Thyroid gland (tissue), 4 donors: ENCODE data around the gene MYRFL. TPM values are rescaled to one million over a fixed set of nuclear protein-coding genes. Genes with fewer than 3 reads are reported as not detected.

Source experiments
- DNase-seq, 2 donors: peaks; one replicate each; pipeline ENCODE4 v3.0.0-alpha.2; 2019
- H3K27ac ChIP-seq, 3 donors: fragments of 200-600 bp; sonication (generic); 1 replicate in 2 of 3; 2 replicates in 1 of 3; pipeline ENCODE4 v1.5.1; 2016 to 2019; ENCODE audit warnings: mild to moderate bottlenecking in 1 of 3, moderate library complexity in 1 of 3
- H3K27me3 ChIP-seq: fragments of 200-600 bp; sonication (generic); one replicate; pipeline ENCODE4 v1.5.1; 2019
- H3K36me3 ChIP-seq, 2 donors: fragments of 200-600 bp; sonication (generic); one replicate each; pipeline ENCODE4 v1.5.1; 2016 to 2019
- H3K4me1 ChIP-seq, 2 donors: fragments of 200-600 bp; sonication (generic); one replicate each; pipeline ENCODE4 v1.5.1; 2017 to 2019
- H3K4me3 ChIP-seq, 3 donors: fragments of 200-600 bp; sonication (generic); replicated peaks in 1 of 3; 1 replicate in 2 of 3; 2 replicates in 1 of 3; pipeline ENCODE4 v1.5.1; 2016; ENCODE audit warnings: mild to moderate bottlenecking in 1 of 3
- H3K9me3 ChIP-seq: fragments of 200-600 bp; sonication (generic); one replicate; pipeline ENCODE4 v1.5.1; 2017
- POLR2A ChIP-seq, 2 donors: fragments of 450-650 bp; IDR thresholded peaks; one replicate each; pipeline ENCODE4 v1.6.1; 2017; ENCODE audit warnings: antibody characterized with exemption in 2 of 2, mild to moderate bottlenecking in 2 of 2, moderate library complexity in 1 of 2
- WGBS, 2 donors: methylation state at CpG; one replicate each; pipeline ENCODE4 v1.1.5; 2017; 5-methylcytosine and 5-hydroxymethylcytosine counted together
- intact Hi-C: fragments of 100-400 bp; cut with DNase I; formaldehyde crosslinking; loops from one replicate; pipeline ENCODE4 v1.15.1; 2023
- total RNA-seq, 4 donors: library from RNA; depleted of rRNA; stranded (reverse); fragments of >200 nt; gene quantifications; one replicate each; pipeline ENCODE4 v1.2.3, GENCODE V29; 2016
- TF ChIP-seq, protein P1 (sequence below), 6 experiments: fragments of 200-600 bp in 3 of 6; fragments of 450-650 bp in 3 of 6; sonication (generic) in 3 of 6; IDR thresholded peaks; one replicate each; pipeline ENCODE4 v1.5.1; 2016 to 2019; ENCODE audit warnings: antibody characterized with exemption in 6 of 6, mild to moderate bottlenecking in 2 of 6, inconsistent platforms in 1 of 6, moderate library complexity in 1 of 6

The MYRFL gene
- total RNA-seq, 4 donors from 2014 or later: 0.40 TPM; not detected in 3

DNA sequence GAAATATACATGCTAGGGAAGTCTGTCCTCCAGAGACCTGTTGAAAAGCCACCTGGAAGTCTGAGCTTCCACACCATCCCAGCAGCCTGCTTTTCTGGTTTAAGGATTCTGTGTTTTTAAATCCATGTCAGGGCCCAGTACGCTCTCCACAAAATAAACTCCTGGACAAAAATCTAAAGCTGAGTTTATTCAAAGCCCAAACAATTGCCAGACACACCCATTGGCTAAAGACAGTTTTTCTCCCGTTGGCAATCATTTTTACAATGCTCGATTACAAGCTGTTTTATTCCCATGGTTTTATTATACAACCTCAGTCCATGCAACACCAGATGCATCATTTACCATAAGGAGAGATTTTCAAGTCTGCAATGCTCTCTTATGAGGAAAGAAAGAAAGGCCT, 94.5 kb downstream of the MYRFL start:
- 23 to 27% methylated on average over 3 of the region's 3 CpGs for WGBS, 2 donors
- TF ChIP-seq, protein P1, sequence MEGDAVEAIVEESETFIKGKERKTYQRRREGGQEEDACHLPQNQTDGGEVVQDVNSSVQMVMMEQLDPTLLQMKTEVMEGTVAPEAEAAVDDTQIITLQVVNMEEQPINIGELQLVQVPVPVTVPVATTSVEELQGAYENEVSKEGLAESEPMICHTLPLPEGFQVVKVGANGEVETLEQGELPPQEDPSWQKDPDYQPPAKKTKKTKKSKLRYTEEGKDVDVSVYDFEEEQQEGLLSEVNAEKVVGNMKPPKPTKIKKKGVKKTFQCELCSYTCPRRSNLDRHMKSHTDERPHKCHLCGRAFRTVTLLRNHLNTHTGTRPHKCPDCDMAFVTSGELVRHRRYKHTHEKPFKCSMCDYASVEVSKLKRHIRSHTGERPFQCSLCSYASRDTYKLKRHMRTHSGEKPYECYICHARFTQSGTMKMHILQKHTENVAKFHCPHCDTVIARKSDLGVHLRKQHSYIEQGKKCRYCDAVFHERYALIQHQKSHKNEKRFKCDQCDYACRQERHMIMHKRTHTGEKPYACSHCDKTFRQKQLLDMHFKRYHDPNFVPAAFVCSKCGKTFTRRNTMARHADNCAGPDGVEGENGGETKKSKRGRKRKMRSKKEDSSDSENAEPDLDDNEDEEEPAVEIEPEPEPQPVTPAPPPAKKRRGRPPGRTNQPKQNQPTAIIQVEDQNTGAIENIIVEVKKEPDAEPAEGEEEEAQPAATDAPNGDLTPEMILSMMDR (IDR thresholded peaks at IDR 0.05): no peak
- TF ChIP-seq POLR2A (IDR thresholded peaks at IDR 0.05): no peak
- DNase-seq: peak; percentile 25 to 41
- intact Hi-C loops: no loop called here
- Histone ChIP-seq H3K4me1 (peaks cover 20 to 24% of the 10 kb centered on the region in 2 donors), H3K9me3 (no peaks in the 10 kb centered on the region), H3K27me3 (no peaks in the 10 kb centered on the region), H3K36me3 (no peaks in the 10 kb centered on the region), H3K4me3 (no peak overlapping the region), H3K27ac (peak overlapping the region in 1 of 3 donors; percentile 26)

DNA sequence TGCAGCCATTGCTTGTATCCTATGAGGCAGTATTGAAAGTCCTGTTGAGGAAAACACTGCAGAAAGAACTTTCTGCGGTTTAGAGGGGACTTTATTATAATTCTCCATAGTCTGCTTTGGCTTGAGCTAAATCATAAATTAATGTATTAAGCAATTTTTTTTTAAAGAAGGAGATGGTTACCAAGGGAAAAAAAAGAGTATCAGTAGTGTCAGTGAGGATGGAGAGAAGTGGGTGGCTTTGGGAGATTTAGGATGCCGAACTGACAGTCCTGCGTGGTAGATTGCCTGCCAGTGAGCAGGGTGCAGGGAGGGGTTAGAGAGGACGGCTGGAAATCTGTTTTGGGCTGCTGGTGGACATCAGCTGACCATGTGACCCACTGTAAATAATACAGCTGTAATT, 96.8 kb downstream of the MYRFL start:
- 68 to 79% methylated on average over 4 of the region's 4 CpGs for WGBS, 2 donors

DNA sequence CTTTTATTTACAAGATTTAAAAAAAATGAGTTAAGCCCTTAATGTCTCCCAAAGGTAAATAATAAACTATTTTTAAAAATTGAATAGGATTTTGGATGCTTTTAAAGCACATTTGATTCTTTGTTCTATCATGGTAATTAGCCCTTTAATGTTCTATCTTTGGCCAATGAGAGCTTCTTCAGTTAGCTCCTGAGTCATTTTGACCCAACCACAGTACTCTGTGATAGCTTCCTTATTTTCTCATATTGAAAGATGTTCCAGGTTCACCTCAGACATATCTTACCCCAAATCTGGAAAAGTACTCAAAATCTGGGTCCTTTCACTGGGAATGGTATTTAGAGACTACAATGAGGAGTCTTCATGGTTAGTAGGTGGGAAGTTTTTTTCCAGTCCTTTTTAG, 98.0 kb downstream of the MYRFL start:
- no peak for DNase-seq
- Histone ChIP-seq H3K27ac (no peak overlapping the region), H3K36me3 (no peaks in the 10 kb centered on the region), H3K4me3 (no peak overlapping the region), H3K9me3 (no peaks in the 10 kb centered on the region), H3K4me1 (peaks cover 12 to 15% of the 10 kb centered on the region in 2 donors), H3K27me3 (no peaks in the 10 kb centered on the region)
- no peak for TF ChIP-seq POLR2A (IDR thresholded peaks at IDR 0.05)
- TF ChIP-seq, protein P1 (IDR thresholded peaks at IDR 0.05): no peak
- intact Hi-C loops: no loop called here

More for the DNA sequence above, 96.8 kb downstream of the MYRFL start:
- intact Hi-C loops: no loop called here
- Histone ChIP-seq H3K27ac (no peak overlapping the region), H3K27me3 (no peaks in the 10 kb centered on the region), H3K36me3 (no peaks in the 10 kb centered on the region), H3K9me3 (no peaks in the 10 kb centered on the region), H3K4me3 (no peak overlapping the region), H3K4me1 (peaks cover 15 to 19% of the 10 kb centered on the region in 2 donors)
- TF ChIP-seq, protein P1 (IDR thresholded peaks at IDR 0.05): no peak
- TF ChIP-seq POLR2A (IDR thresholded peaks at IDR 0.05): no peak
- DNase-seq: no peak

DNA sequence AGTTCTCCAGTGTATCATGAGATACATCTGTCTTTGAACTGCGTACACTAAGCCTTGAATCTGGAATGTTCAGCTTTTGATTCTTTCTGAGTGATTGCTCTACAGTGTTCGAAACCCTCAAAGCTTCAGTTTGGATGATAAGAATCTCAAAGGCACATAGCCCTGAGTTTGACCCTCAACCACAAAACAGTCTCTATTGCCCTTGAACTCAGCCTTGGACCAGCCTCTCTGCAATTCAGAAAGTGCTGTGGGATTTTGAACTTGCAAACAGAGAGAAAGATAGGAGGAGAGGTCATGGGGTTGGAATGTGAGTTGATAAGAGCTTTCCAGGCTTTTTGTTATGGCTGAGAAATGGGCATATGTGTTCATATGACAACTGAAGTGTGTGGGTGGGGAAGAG, 100.3 kb downstream of the MYRFL start:
- Histone ChIP-seq H3K9me3 (no peaks in the 10 kb centered on the region), H3K27me3 (no peaks in the 10 kb centered on the region), H3K4me1 (peaks cover 4% of the 10 kb centered on the region in 2 donors), H3K4me3 (no peak overlapping the region), H3K36me3 (no peaks in the 10 kb centered on the region), H3K27ac (no peak overlapping the region)
- no peak for DNase-seq
- 77 to 79% methylated on average over 2 of the region's 2 CpGs for WGBS, 2 donors
- intact Hi-C loops: no loop called here
- TF ChIP-seq POLR2A (IDR thresholded peaks at IDR 0.05): no peak
- TF ChIP-seq, protein P1 (IDR thresholded peaks at IDR 0.05): no peak

DNA sequence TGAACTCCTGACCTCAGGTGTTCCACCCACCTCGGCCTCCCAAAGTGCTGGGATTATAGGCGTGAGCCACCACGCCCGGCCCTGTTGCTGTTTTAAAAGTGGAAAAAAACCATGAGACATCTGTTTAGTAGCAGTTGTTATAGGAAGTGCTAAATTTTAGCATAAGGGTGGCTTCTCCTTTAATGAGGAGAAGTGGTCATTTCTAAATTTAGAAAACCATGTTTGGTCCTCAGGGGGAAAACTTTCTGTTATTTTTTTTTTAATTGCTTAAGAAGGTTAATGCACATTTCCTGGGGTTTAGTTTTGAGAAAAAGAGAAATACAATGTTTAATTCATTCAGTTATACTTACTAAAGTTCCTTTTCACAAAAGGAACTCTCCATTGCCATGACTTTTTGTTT, 102.1 kb downstream of the MYRFL start:
- no peaks in the 10 kb centered on the region for H3K9me3 ChIP-seq
- WGBS, 2 donors: 92 to 94% methylated on average over 4 of the region's 4 CpGs

More for the DNA sequence above, 102.1 kb downstream of the MYRFL start:
- intact Hi-C loops: no loop called here
- DNase-seq: no peak
- Histone ChIP-seq H3K4me1 (no peaks in the 10 kb centered on the region), H3K27ac (no peak overlapping the region), H3K27me3 (no peaks in the 10 kb centered on the region), H3K36me3 (no peaks in the 10 kb centered on the region), H3K4me3 (no peak overlapping the region)
- TF ChIP-seq, protein P1 (IDR thresholded peaks at IDR 0.05): no peak
- TF ChIP-seq POLR2A (IDR thresholded peaks at IDR 0.05): no peak
